ENCODE data around the gene SERINC2. TPM values are rescaled to one million over a fixed set of nuclear protein-coding genes. Genes with fewer than 3 reads are reported as not detected.

Gene SERINC2
- total RNA-seq, 1 experiment from 2014 or later = 50.1 TPM

DNA sequence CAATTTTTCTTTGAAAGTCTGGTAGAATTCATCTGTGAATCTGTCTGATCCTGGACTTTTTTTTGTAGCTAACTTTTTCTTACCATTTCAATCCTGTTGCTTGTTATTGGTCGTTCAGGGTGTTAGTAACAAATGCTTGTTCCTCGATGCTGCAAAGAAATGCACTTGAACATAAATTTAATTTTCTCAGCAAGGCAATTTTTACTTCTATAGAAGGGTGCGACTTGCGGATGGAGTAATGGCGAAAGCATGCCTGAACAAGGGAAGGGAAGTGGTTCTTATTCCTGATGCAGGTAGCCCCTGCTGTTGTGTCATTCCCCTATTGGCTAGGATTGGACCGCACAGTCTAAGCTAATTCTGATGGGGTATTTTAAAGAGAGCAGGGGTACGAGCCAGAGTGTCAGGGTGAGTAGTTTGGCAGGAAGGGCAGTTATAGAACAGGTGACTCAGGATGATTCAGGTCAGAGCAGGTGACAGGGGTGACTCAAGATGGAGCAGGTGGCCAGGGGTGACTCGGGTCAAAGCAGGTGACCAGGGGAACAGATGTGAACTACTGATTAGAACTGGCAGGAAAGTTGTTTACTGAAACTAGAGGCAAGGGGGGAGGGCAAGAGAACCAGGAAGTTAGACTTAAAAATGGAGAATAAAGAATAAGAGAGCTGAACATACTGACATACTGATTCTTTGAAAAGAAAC is 40.5 kb downstream of the SERINC2 start:
- H3K27me3 ChIP-seq (ENCODE audit: insufficient read depth, low read length) = no peaks in the 10 kb centered on the region
- H3K79me2 ChIP-seq (ENCODE audit: insufficient read depth, low read length) = no peaks in the 10 kb centered on the region
- no peak for ATAC-seq
- no peak overlapping the region for H3K4me2 ChIP-seq (ENCODE audit: low read length)
- H3K9me3 ChIP-seq (ENCODE audit: control insufficient read depth in 1 of 2, insufficient read depth in 1 of 2, low read depth in 1 of 2, low read length in 2 of 2) = peaks cover 6 to 24% of the 10 kb centered on the region in 2 experiments; a peak in 2 of 4 replicates
- no peak overlapping the region for H2AFZ ChIP-seq (ENCODE audit: low read depth, low read length, poor library complexity, severe bottlenecking)
- no TSS peak for BruUV-seq (replicated peaks)
- H3K27ac ChIP-seq (ENCODE audit: low read depth, low read length) = no peak overlapping the region
- no peaks in the 10 kb centered on the region for H3K36me3 ChIP-seq (ENCODE audit: control insufficient read depth in 1 of 2, insufficient read depth in 2 of 2, low read length in 2 of 2)
- intact Hi-C loops (cut with micrococcal nuclease) = no loop called here
- ChIA-PET CTCF (no interaction called here), POLR2A (interaction anchor here (1.2 kb wide), 1 partner anchor 17 kb away, joined by 4 read pairs; no protein-coding TSS in a partner anchor), RAD21 (ENCODE audit: low non-redundant PET in 1 of 2, low total read pairs in 2 of 2, uncharacterized antibody in 2 of 2, unreplicated experiment in 2 of 2) (no interaction called here)
- H3K9ac ChIP-seq (ENCODE audit: low read length) = no peak overlapping the region
- TF ChIP-seq JUND (IDR thresholded peaks at IDR 0.05) (0 out of 2 replicates have a peak, but pooled peaks have one; percentile 18), ZFX (IDR thresholded peaks at IDR 0.05) (no peak)
- H3K9me2 ChIP-seq (ENCODE audit: insufficient read depth) = no peaks in the 10 kb centered on the region
- no peak for DNase-seq (ENCODE audit: low read depth, low spot score)
- no peak overlapping the region for H3K4me3 ChIP-seq (replicated peaks in 1 of 2; ENCODE audit: low read depth in 1 of 2, low read length in 2 of 2)
- no peaks in the 10 kb centered on the region for H4K20me1 ChIP-seq (ENCODE audit: insufficient read depth)
- no peaks in the 10 kb centered on the region for H3K4me1 ChIP-seq (ENCODE audit: control insufficient read depth in 1 of 2, insufficient read depth in 2 of 2, low read length in 2 of 2)

DNA sequence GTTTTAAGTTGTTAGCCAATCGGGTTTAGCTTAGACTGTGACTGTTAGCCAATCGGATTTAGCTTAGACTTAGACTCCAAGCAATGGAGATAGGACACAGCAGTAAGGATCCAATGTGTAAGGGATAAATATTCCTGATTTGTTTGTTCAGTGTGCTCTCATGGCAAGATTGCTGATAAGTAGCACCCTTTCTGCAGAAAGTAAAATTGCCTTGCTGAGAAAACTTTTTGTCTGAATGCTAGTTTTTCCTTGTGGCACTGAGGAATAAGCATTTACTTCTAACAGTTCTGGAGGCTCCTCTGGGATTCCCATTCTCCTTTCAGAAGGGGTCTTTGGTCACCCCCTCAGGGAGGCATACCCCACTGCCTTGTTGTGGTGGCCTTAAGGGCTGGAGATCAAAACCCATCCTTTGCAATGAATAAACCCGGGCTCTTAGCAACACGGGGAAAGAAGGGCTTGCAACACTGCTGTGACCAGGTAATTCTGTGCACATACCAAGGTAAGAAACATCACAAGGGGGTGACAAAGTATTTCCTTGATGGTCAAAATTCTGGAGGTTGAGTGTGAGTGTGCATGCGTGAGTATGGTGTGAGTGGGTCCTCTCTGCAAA is 45.4 kb downstream of the SERINC2 start:
- Histone ChIP-seq H3K27me3 (ENCODE audit: insufficient read depth, low read length) (no peaks in the 10 kb centered on the region), H3K36me3 (ENCODE audit: control insufficient read depth in 1 of 2, insufficient read depth in 2 of 2, low read length in 2 of 2) (no peaks in the 10 kb centered on the region), H3K9ac (ENCODE audit: low read length) (no peak overlapping the region), H2AFZ (ENCODE audit: low read depth, low read length, poor library complexity, severe bottlenecking) (no peak overlapping the region), H3K4me2 (ENCODE audit: low read length) (no peak overlapping the region), H3K4me3 (replicated peaks in 1 of 2; ENCODE audit: low read depth in 1 of 2, low read length in 2 of 2) (no peak overlapping the region), H4K20me1 (ENCODE audit: insufficient read depth) (no peaks in the 10 kb centered on the region), H3K9me2 (ENCODE audit: insufficient read depth) (no peaks in the 10 kb centered on the region), H3K9me3 (ENCODE audit: control insufficient read depth in 1 of 2, insufficient read depth in 1 of 2, low read depth in 1 of 2, low read length in 2 of 2) (peaks cover 18 to 33% of the 10 kb centered on the region in 2 experiments; a peak in 3 of 4 replicates), H3K4me1 (ENCODE audit: control insufficient read depth in 1 of 2, insufficient read depth in 2 of 2, low read length in 2 of 2) (no peaks in the 10 kb centered on the region), H3K79me2 (ENCODE audit: insufficient read depth, low read length) (no peaks in the 10 kb centered on the region), H3K27ac (ENCODE audit: low read depth, low read length) (no peak overlapping the region)
- ATAC-seq (no peak), DNase-seq (ENCODE audit: low read depth, low spot score) (no peak)
- no TSS peak for BruUV-seq (replicated peaks)
- TF ChIP-seq TCF7L2 (IDR thresholded peaks at IDR 0.05; ENCODE audit: borderline replicate concordance, extremely low read depth, insufficient read depth, insufficient read length) (no peak), CBX3 (IDR thresholded peaks at IDR 0.05; ENCODE audit: low read depth) (peak; percentile 99)
- intact Hi-C loops (cut with micrococcal nuclease) = no loop called here
- POLR2A ChIA-PET = no interaction called here
- CTCF ChIA-PET = no interaction called here
- RAD21 ChIA-PET (ENCODE audit: low non-redundant PET in 1 of 2, low total read pairs in 2 of 2, uncharacterized antibody in 2 of 2, unreplicated experiment in 2 of 2) = no interaction called here

Data from HCT116 (cell line).